Measurements from ENCODE around the gene CAMKK1. TPM values are rescaled to one million over a fixed set of nuclear protein-coding genes. Genes with fewer than 3 reads are reported as not detected.
A peak's percentile ranks its signal among the peaks of the same experiment; 100 is the strongest.

Gene CAMKK1
- polyA plus RNA-seq, 1 of the 3 experiments (the other 2 are of a cell fraction), result 6.8 TPM

DNA sequence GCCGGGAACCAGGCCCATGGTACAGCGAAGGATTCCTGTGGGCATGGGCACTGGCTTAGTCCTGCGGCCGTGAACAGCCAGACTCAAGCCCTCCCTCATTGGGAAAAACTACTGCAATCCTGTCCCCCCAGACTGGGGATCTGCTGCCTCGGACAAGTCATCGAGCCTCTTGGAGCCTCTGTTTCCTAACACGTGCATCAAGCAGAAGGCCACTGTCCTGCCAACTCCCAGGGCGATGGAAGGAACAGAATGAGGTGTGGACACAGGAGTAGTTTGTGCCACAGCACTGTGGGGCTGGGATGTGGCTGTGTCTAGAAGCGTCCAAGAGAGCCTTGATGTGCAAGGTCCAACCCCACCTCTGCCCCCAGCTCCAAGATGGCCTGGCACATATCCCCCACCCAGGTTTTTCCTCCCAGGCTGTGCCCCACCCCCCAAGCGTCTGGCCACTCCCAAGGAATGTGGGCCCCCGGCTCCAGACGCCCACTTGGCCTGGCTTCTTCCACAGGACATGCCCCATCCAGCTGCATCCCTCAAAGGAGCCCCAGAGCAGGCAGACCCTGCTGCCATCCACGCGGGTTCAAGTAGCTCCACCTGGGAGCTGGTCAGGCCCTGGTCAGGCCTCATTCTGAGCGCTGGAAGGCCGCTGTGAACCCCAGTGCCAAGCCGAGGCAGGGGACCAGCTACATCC, 3.4 kb downstream of the CAMKK1 start:
- Histone ChIP-seq H3K36me3 (replicated peaks in 1 of 2; ENCODE audit: control insufficient read depth in 1 of 2, insufficient read depth in 2 of 2, low read length in 1 of 2) (no peaks in the 10 kb centered on the region), H3F3A (replicated peaks; ENCODE audit: insufficient read depth) (peaks cover 14% of the 10 kb centered on the region), H3K4me2 (peak overlapping the region; percentile 96), H3K9me3 (no peaks in the 10 kb centered on the region), H3K79me2 (ENCODE audit: insufficient read depth) (peaks cover 18% of the 10 kb centered on the region; the same call in 1 of the 2 replicates), H3K4me1 (ENCODE audit: control insufficient read depth in 1 of 2, insufficient read depth in 2 of 2, low read depth in 1 of 2, low read length in 1 of 2) (peaks cover 9 to 39% of the 10 kb centered on the region in 2 experiments; a peak in 3 of 4 replicates), H3K9ac (peak overlapping the region; percentile 80), H3K4me3 (ENCODE audit: low read depth in 2 of 2, low read length in 1 of 2) (no peak overlapping the region), H3K27me3 (ENCODE audit: insufficient read depth) (no peaks in the 10 kb centered on the region), H2AFZ (ENCODE audit: low read depth) (0 out of 2 replicates have a peak overlapping the region, but pooled peaks have one; percentile 17), H4K20me1 (ENCODE audit: insufficient read depth) (0 out of 2 replicates have a peak, but pooled peaks cover 4% of the 10 kb centered on the region), H3K9me2 (no peaks in the 10 kb centered on the region), H3K27ac (ENCODE audit: low read depth in 2 of 2, low read length in 1 of 2) (peak overlapping the region; percentile 60 to 93; a peak in 3 of 4 replicates)
- no peak for TF ChIP-seq USF1 (IDR thresholded peaks at IDR 0.05; ENCODE audit: borderline replicate concordance, low read depth)
- no peak for TF ChIP-seq GATA2 (CRISPR knock-in tag; IDR thresholded peaks at IDR 0.05)
- TF ChIP-seq TCF12 (IDR thresholded peaks at IDR 0.05), result no peak
- no peak for TF ChIP-seq GABPA (IDR thresholded peaks at IDR 0.05; ENCODE audit: low read depth)
- TF ChIP-seq FOXM1 (IDR thresholded peaks at IDR 0.05; ENCODE audit: low read depth), result no peak
- no peak for TF ChIP-seq JUND (IDR thresholded peaks at IDR 0.05)
- TF ChIP-seq EZH2phosphoT487 (IDR thresholded peaks at IDR 0.05; ENCODE audit: borderline replicate concordance, low read depth), result no peak
- TF ChIP-seq NFIC (IDR thresholded peaks at IDR 0.05; ENCODE audit: borderline replicate concordance), result no peak
- no peak for TF ChIP-seq TAF1 (IDR thresholded peaks at IDR 0.05; ENCODE audit: borderline replicate concordance, low read depth, low read length)
- no peak for TF ChIP-seq ELF1 (IDR thresholded peaks at IDR 0.05)
- no peak for TF ChIP-seq USF2 (IDR thresholded peaks at IDR 0.05; ENCODE audit: borderline replicate concordance, low read depth, low read length)
- TF ChIP-seq SIN3A (IDR thresholded peaks at IDR 0.05; ENCODE audit: borderline replicate concordance, low read depth, low read length), result no peak
- no peak for TF ChIP-seq NRF1 (IDR thresholded peaks at IDR 0.05; ENCODE audit: low read depth, low read length)
- TF ChIP-seq POLR2AphosphoS5 (IDR thresholded peaks at IDR 0.05; ENCODE audit: low read depth, low read length), result no peak
- no peak for TF ChIP-seq RAD21 (IDR thresholded peaks at IDR 0.05; ENCODE audit: low read length)
- TF ChIP-seq RFX5 (IDR thresholded peaks at IDR 0.05; ENCODE audit: low read length), result no peak
- POLR2A ChIA-PET, result interaction anchor here (2.4 kb wide), 1 partner anchor 10 kb away, joined by 9 read pairs; no protein-coding TSS in a partner anchor
- WGBS (ENCODE audit: low lambda C conversion rate), result 89% methylated on average over 11 of the region's 17 CpGs
- no peak for DNase-seq
- CTCF ChIA-PET, result interaction anchor here (1.5 to 2.7 kb wide), 5 partner anchors 10 to 152 kb away, joined by 5 to 14 read pairs (median 9); partner anchors contain the start of gene NCBP3
